ENCODE data around the gene SUB1. TPM values are rescaled to one million over a fixed set of nuclear protein-coding genes. Genes with fewer than 3 reads are reported as not detected.
"Not testable (repeated sequence)": the region's sequence is repeated elsewhere in the genome, so short reads cannot be mapped to it uniquely, and the experiment has no call there.

SUB1 gene
- total RNA-seq, 1 donor from 2014 or later = 119 TPM

DNA sequence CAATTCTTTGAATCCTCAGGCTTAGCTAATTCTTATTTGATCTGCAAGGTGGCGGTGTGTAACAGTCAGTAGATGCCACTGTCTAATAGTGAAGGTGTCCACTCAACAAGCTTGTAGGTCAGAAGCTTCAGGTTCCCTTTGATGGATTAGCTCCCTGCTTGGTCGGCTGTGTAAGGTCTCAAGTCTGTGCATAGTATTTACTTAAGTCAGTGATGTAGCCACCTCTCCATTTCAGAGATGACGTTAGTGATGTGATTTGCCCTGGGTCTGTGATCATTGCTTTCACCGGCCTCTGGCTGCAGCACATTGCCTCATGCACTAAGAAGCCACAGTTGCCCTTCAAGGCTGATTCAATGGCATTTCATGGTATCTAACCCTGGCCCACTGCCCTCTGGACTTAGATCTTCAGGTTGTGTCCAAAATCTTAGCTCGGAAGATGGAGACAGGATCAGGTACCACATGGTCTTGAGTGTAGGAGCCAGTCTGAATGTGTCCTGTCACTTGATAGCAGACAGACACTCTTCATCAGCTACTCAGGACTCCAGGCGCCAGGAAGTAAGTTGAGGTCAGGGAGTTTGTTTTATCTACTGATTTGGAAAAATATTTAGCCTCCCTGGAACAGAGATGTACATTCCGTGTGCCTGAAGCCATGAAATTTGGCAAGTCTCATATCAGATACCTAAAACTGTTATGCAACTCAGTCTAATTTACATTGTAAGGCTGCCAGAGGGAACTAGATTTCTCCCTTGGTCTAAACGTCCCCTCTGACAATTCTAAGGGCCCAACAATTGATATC, 42.9 kb downstream of the SUB1 start:
- Histone ChIP-seq H3K36me3 (no peaks in the 10 kb centered on the region), H3K4me3 (no peak overlapping the region), H3K27ac (no peak overlapping the region), H3K4me1 (no peaks in the 10 kb centered on the region), H3K27me3 (ENCODE audit: low read depth) (no peaks in the 10 kb centered on the region), H3K9me3 (no peaks in the 10 kb centered on the region)
- intact Hi-C loops (cut with DNase I) = no loop called here
- ATAC-seq = peak in 1 of 2 donors; percentile 35
- TF ChIP-seq, protein P1, sequence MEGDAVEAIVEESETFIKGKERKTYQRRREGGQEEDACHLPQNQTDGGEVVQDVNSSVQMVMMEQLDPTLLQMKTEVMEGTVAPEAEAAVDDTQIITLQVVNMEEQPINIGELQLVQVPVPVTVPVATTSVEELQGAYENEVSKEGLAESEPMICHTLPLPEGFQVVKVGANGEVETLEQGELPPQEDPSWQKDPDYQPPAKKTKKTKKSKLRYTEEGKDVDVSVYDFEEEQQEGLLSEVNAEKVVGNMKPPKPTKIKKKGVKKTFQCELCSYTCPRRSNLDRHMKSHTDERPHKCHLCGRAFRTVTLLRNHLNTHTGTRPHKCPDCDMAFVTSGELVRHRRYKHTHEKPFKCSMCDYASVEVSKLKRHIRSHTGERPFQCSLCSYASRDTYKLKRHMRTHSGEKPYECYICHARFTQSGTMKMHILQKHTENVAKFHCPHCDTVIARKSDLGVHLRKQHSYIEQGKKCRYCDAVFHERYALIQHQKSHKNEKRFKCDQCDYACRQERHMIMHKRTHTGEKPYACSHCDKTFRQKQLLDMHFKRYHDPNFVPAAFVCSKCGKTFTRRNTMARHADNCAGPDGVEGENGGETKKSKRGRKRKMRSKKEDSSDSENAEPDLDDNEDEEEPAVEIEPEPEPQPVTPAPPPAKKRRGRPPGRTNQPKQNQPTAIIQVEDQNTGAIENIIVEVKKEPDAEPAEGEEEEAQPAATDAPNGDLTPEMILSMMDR (IDR thresholded peaks at IDR 0.05) = no peak
- DNase-seq = no peak

DNA sequence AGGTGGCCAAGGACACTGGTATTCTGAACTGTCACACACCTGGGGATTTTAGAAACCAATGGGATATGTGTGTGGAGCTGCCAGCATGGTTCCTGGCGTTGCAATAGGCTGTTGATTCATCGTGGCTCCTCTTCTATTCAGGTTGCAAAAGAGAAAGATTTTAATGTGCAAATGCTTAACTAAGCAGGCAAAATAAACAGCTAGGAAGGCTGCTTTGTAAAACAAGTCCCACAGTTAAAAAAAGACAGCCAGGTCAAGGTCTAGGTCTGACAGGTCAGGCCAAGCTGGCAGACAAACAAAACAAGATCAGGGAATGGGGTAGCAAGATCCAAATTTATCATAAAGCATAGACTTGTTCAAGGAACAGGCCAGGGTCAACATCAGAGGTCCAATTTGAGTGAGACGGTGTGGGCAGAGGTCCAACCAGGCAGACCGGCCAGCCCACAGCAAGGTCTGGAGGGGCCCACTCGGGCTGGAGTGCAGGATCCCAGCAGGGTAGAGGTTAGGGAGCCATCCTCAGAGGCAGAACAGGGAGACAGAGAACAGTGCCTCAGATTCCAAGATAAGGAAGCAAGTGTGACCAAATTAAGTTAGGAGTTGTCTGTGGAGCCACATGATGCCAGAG, 45.6 kb downstream of the SUB1 start:
- DNase-seq (no peak), ATAC-seq (no peak)

DNA sequence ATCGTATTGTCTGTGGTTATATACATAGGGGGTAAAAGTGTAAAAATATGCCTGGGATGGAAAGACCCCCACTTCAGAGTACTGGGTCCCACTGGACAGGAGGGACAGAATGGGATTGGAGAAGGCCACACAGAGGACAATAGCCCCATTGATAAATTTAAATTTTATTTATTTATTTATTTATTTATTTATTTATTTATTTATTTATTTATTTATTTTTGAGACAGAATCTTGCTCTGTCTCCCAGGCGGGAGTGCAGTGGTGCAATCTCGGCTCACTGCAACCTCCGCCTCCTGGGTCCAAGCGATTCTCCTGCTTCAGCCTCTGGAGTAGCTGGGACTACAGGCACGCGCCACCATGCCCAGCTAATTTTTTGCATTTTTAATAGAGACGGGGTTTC, 47.7 kb downstream of the SUB1 start:
- H3K27me3 ChIP-seq (ENCODE audit: low read depth); H3K36me3 ChIP-seq; H3K4me3 ChIP-seq; H3K4me1 ChIP-seq; H3K27ac ChIP-seq; DNase-seq; intact Hi-C loops (cut with DNase I); H3K9me3 ChIP-seq; ATAC-seq: not testable (repeated sequence)

More for the DNA sequence above, 45.6 kb downstream of the SUB1 start:
- Histone ChIP-seq H3K4me1 (no peaks in the 10 kb centered on the region), H3K27me3 (ENCODE audit: low read depth) (no peaks in the 10 kb centered on the region), H3K36me3 (no peaks in the 10 kb centered on the region), H3K4me3 (no peak overlapping the region), H3K27ac (no peak overlapping the region), H3K9me3 (no peaks in the 10 kb centered on the region)
- intact Hi-C loops (cut with DNase I) = no loop called here
- TF ChIP-seq, protein P1 (IDR thresholded peaks at IDR 0.05) = no peak

DNA sequence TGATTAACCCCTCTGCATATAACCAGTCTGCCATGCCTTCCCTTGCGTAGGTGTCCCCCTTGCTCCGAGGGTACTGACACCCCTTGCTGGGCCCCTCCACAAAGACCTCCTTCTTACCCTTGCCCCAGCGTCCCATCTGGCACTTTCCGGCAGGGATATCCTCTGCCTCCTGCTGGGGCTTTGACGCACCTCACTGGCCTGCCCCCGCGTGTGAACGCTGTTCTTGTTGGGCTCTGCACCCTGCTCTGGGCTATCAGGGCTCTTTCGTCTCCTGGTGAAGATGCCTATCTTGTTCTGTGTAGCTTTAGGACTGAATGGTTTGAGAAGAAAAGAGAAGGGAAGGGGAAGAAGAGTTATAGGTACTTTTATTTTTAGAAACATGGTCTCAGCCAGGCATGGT, 53.0 kb downstream of the SUB1 start:
- no peak for ATAC-seq
- Histone ChIP-seq H3K4me3 (no peak overlapping the region), H3K36me3 (no peaks in the 10 kb centered on the region), H3K9me3 (no peaks in the 10 kb centered on the region), H3K4me1 (no peaks in the 10 kb centered on the region), H3K27me3 (ENCODE audit: low read depth) (no peaks in the 10 kb centered on the region), H3K27ac (no peak overlapping the region)
- DNase-seq = no peak
- intact Hi-C loops (cut with DNase I) = no loop called here
- TF ChIP-seq, protein P1 (IDR thresholded peaks at IDR 0.05) = no peak

DNA sequence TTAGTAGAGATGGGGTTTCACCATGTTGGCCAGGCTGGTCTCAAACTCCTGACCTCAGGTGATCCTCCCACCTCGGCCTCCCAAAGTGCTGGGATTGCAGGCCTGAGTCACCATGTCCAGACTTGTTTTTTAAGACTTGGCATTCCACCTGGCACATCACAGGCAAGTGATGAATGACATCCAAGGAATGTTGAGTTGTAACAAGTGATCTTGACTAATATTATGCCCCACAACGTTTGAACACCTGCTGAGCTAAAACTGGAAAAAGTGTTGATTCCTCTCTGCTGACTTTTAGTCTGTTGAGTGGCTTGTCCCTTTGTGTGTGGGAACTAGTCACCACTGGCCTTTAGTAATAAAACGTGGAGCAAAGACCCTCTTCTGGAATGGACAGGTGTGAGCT, 54.6 kb downstream of the SUB1 start:
- no peaks in the 10 kb centered on the region for H3K9me3 ChIP-seq
- H3K36me3 ChIP-seq = no peaks in the 10 kb centered on the region
- TF ChIP-seq, protein P1 (IDR thresholded peaks at IDR 0.05) = no peak
- ATAC-seq (peak; percentile 30 to 53), DNase-seq (no peak)
- no peaks in the 10 kb centered on the region for H3K4me1 ChIP-seq
- H3K27me3 ChIP-seq (ENCODE audit: low read depth) = no peaks in the 10 kb centered on the region
- intact Hi-C loops (cut with DNase I) = no loop called here
- no peak overlapping the region for H3K4me3 ChIP-seq
- H3K27ac ChIP-seq = no peak overlapping the region
